Posterior vena cava (tissue), 2 donors: ENCODE data around the gene CEBPA. TPM values are rescaled to one million over a fixed set of nuclear protein-coding genes. Genes with fewer than 3 reads are reported as not detected.

Source experiments
- DNase-seq: peaks from one replicate; pipeline ENCODE4 v3.0.0-alpha.2; 2020; ENCODE audit warnings: low spot score
- intact Hi-C, 2 donors: fragments of 100-400 bp; cut with DNase I; formaldehyde crosslinking; loops; one replicate each; pipeline versions ENCODE4 v1.14.1 to v1.14.2; 2022 to 2023
- long read RNA-seq, 2 donors: library from polyadenylated mRNA; unstranded; transcript quantifications; one replicate each; pipeline ENCODE4 v2.0.0, GENCODE V29; 2020 to 2021
- total RNA-seq, 2 donors: library from RNA; stranded (reverse); fragmentation: NEBNext Ultra II Directional; extraction: Animal tissue kit (Norgen Biotek cat#: 25700); gene quantifications; one replicate each; pipeline ENCODE4 v1.2.1, GENCODE V29; 2021
- donor health status: DM: yes; HTN: yes; CAD: no.
- donor health status: DM: yes; HTN: yes; CAD: no.

CEBPA gene
- 1 to 10 TPM; 6.3 to 8.0 TPM for total RNA-seq
- long read RNA-seq, donor 1, transcript CEBPA-201 (1 exons, 2,631 nt) = major isoform, 6 of 6 reads
- long read RNA-seq, donor 1, partial matches to known transcripts = 0 of 6 reads
- long read RNA-seq, donor 1, other reads (novel, unspliced or antisense) = 0 of 6 reads
- long read RNA-seq, donor 2, partial matches to known transcripts = 0 of 1 reads
- long read RNA-seq, donor 2, other reads (novel, unspliced or antisense) = 0 of 1 reads

GRCh38 chr19:33302175-33302973 lies at the start of gene CEBPA:
Gene CEBPA, minus strand, starts transcription at chr19:33302534. Its CDS starts 120 bp downstream, at chr19:33302414.
- DNase-seq = peak; percentile 94
- intact Hi-C loops = loop anchor here in 1 of 2 donors (5.0 kb wide), 2 partner anchors 70 to 90 kb away; partner anchors contain the start of gene CEBPG

- intact Hi-C loops = no loop called here
- peak; percentile 87 for DNase-seq
These were observed 48.4 kb upstream of the CEBPA start for GRCh38 chr19:33350538-33351309.

GRCh38 chr19:33349319-33350289 lies 47.3 kb upstream of the CEBPA start:
- intact Hi-C loops = no loop called here
- DNase-seq = no peak

GRCh38 chr19:33348301-33349010 lies 46.1 kb upstream of the CEBPA start:
- intact Hi-C loops = no loop called here
- DNase-seq = no peak

GRCh38 chr19:33347300-33347699 lies 45.0 kb upstream of the CEBPA start:
- intact Hi-C loops = no loop called here

GRCh38 chr19:33346665-33347064 lies 44.3 kb upstream of the CEBPA start:
- intact Hi-C loops = no loop called here

More at GRCh38 chr19:33347300-33347699, 45.0 kb upstream of the CEBPA start:
- DNase-seq = no peak

GRCh38 chr19:33345163-33345562 lies 42.8 kb upstream of the CEBPA start:
- no peak for DNase-seq
- intact Hi-C loops = no loop called here

More at GRCh38 chr19:33346665-33347064, 44.3 kb upstream of the CEBPA start:
- no peak for DNase-seq

- intact Hi-C loops = no loop called here
- no peak for DNase-seq
These were observed 42.2 kb upstream of the CEBPA start for GRCh38 chr19:33344573-33344925.

GRCh38 chr19:33343859-33344572 lies 41.7 kb upstream of the CEBPA start:
- intact Hi-C loops = no loop called here
- DNase-seq = no peak

- intact Hi-C loops = no loop called here
- no peak for DNase-seq
These were observed 41.0 kb upstream of the CEBPA start for GRCh38 chr19:33343301-33343700.

- intact Hi-C loops = no loop called here
- DNase-seq = no peak
These were observed 38.7 kb upstream of the CEBPA start for GRCh38 chr19:33340991-33341390.

- no peak for DNase-seq
- intact Hi-C loops = no loop called here
These were observed 37.0 kb upstream of the CEBPA start for GRCh38 chr19:33339016-33339984.

GRCh38 chr19:33335446-33335845 lies 33.1 kb upstream of the CEBPA start:
- no peak for DNase-seq
- intact Hi-C loops = no loop called here

GRCh38 chr19:33334271-33334670 lies 31.9 kb upstream of the CEBPA start:
- DNase-seq = no peak
- intact Hi-C loops = no loop called here

GRCh38 chr19:33333642-33334041 lies 31.3 kb upstream of the CEBPA start:
- intact Hi-C loops = no loop called here
- DNase-seq = no peak

- intact Hi-C loops = no loop called here
- DNase-seq = no peak
These were observed 30.8 kb upstream of the CEBPA start for GRCh38 chr19:33333151-33333550.

- intact Hi-C loops = no loop called here
- no peak for DNase-seq
These were observed 29.9 kb upstream of the CEBPA start for GRCh38 chr19:33332248-33332647.
